Measurements from ENCODE around the gene RFC1.
"Not testable (repeated sequence)": the region's sequence is repeated elsewhere in the genome, so short reads cannot be mapped to it uniquely, and the experiment has no call there.

Gene RFC1

GRCh38 chr4:39286263-39286662 is 79.9 kb downstream of the RFC1 start:
- no peak overlapping the region for H3K4me3 ChIP-seq
- no peaks in the 10 kb centered on the region for H4K20me1 ChIP-seq
- no peak for TF ChIP-seq Cebpa-rat (IDR thresholded peaks at IDR 0.05)
- H3K9ac ChIP-seq: no peak overlapping the region
- H3K4me2 ChIP-seq: no peak overlapping the region
- no peaks in the 10 kb centered on the region for H3K27me3 ChIP-seq
- peaks cover 67% of the 10 kb centered on the region for H3K36me3 ChIP-seq
- H3K27ac ChIP-seq: no peak overlapping the region
- H3K9me3 ChIP-seq: no peaks in the 10 kb centered on the region
- H3K4me1 ChIP-seq: no peaks in the 10 kb centered on the region

GRCh38 chr4:39285853-39286252 is 80.3 kb downstream of the RFC1 start:
- no peaks in the 10 kb centered on the region for H3K27me3 ChIP-seq
- H4K20me1 ChIP-seq: no peaks in the 10 kb centered on the region
- H3K9me3 ChIP-seq: no peaks in the 10 kb centered on the region
- no peak overlapping the region for H3K4me2 ChIP-seq
- H3K9ac ChIP-seq: no peak overlapping the region
- H3K36me3 ChIP-seq: peaks cover 63% of the 10 kb centered on the region
- no peaks in the 10 kb centered on the region for H3K4me1 ChIP-seq
- no peak for TF ChIP-seq Cebpa-rat (IDR thresholded peaks at IDR 0.05)
- H3K4me3 ChIP-seq: no peak overlapping the region
- H3K27ac ChIP-seq: no peak overlapping the region

GRCh38 chr4:39285111-39285795 is 80.9 kb downstream of the RFC1 start:
- Histone ChIP-seq H3K4me3 (no peak overlapping the region), H3K4me2 (no peak overlapping the region), H3K9ac (no peak overlapping the region), H4K20me1 (no peaks in the 10 kb centered on the region), H3K36me3 (peaks cover 61% of the 10 kb centered on the region), H3K27ac (no peak overlapping the region), H3K4me1 (no peaks in the 10 kb centered on the region), H3K27me3 (no peaks in the 10 kb centered on the region), H3K9me3 (no peaks in the 10 kb centered on the region)
- TF ChIP-seq Cebpa-rat (IDR thresholded peaks at IDR 0.05): no peak

- Histone ChIP-seq H3K4me3 (no peak overlapping the region), H3K9ac (no peak overlapping the region), H3K9me3 (no peaks in the 10 kb centered on the region), H4K20me1 (no peaks in the 10 kb centered on the region), H3K27ac (no peak overlapping the region), H3K36me3 (peaks cover 46% of the 10 kb centered on the region), H3K4me1 (no peaks in the 10 kb centered on the region), H3K4me2 (no peak overlapping the region), H3K27me3 (no peaks in the 10 kb centered on the region)
- TF ChIP-seq Cebpa-rat (IDR thresholded peaks at IDR 0.05): no peak
Observed at GRCh38 chr4:39280770-39281169, 85.4 kb downstream of the RFC1 start.

- no peak overlapping the region for H3K9ac ChIP-seq
- H3K27ac ChIP-seq: no peak overlapping the region
- H3K9me3 ChIP-seq: no peaks in the 10 kb centered on the region
- peaks cover 47% of the 10 kb centered on the region for H3K36me3 ChIP-seq
- no peaks in the 10 kb centered on the region for H4K20me1 ChIP-seq
- no peak for TF ChIP-seq Cebpa-rat (IDR thresholded peaks at IDR 0.05)
- H3K27me3 ChIP-seq: no peaks in the 10 kb centered on the region
- no peaks in the 10 kb centered on the region for H3K4me1 ChIP-seq
- no peak overlapping the region for H3K4me3 ChIP-seq
- no peak overlapping the region for H3K4me2 ChIP-seq
Observed at GRCh38 chr4:39279416-39279815, 86.7 kb downstream of the RFC1 start.

GRCh38 chr4:39278476-39278875 is 87.7 kb downstream of the RFC1 start:
- Histone ChIP-seq H3K36me3 (peaks cover 57% of the 10 kb centered on the region), H3K4me2 (no peak overlapping the region), H3K27ac (no peak overlapping the region), H3K27me3 (no peaks in the 10 kb centered on the region), H3K9ac (no peak overlapping the region), H3K4me3 (no peak overlapping the region), H3K9me3 (no peaks in the 10 kb centered on the region), H3K4me1 (no peaks in the 10 kb centered on the region), H4K20me1 (no peaks in the 10 kb centered on the region)
- no peak for TF ChIP-seq Cebpa-rat (IDR thresholded peaks at IDR 0.05)

GRCh38 chr4:39277661-39278060 is 88.5 kb downstream of the RFC1 start:
- not testable (repeated sequence) for H3K9ac ChIP-seq, H3K27ac ChIP-seq, H3K4me3 ChIP-seq, H3K4me1 ChIP-seq, H3K27me3 ChIP-seq, H3K4me2 ChIP-seq, H4K20me1 ChIP-seq, H3K9me3 ChIP-seq
- H3K36me3 ChIP-seq: peaks cover 65% of the 10 kb centered on the region

- Histone ChIP-seq H3K36me3 (peaks cover 73% of the 10 kb centered on the region), H3K4me1 (no peaks in the 10 kb centered on the region), H3K27ac (no peak overlapping the region), H4K20me1 (no peaks in the 10 kb centered on the region), H3K9me3 (no peaks in the 10 kb centered on the region), H3K27me3 (no peaks in the 10 kb centered on the region), H3K4me3 (no peak overlapping the region), H3K4me2 (no peak overlapping the region), H3K9ac (no peak overlapping the region)
- TF ChIP-seq Cebpa-rat (IDR thresholded peaks at IDR 0.05): no peak
Observed at GRCh38 chr4:39274503-39274902, 91.7 kb downstream of the RFC1 start.

- no peak for TF ChIP-seq Cebpa-rat (IDR thresholded peaks at IDR 0.05)
- H3K27me3 ChIP-seq: no peaks in the 10 kb centered on the region
- H4K20me1 ChIP-seq: no peaks in the 10 kb centered on the region
- no peaks in the 10 kb centered on the region for H3K9me3 ChIP-seq
- no peak overlapping the region for H3K4me2 ChIP-seq
- H3K27ac ChIP-seq: no peak overlapping the region
- H3K36me3 ChIP-seq: peaks cover 14% of the 10 kb centered on the region
- no peaks in the 10 kb centered on the region for H3K4me1 ChIP-seq
- H3K9ac ChIP-seq: no peak overlapping the region
- H3K4me3 ChIP-seq: no peak overlapping the region
Observed at GRCh38 chr4:39263895-39264294, 102.3 kb downstream of the RFC1 start.

- Histone ChIP-seq H3K9me3 (no peaks in the 10 kb centered on the region), H3K4me3 (no peak overlapping the region), H3K4me1 (no peaks in the 10 kb centered on the region), H3K36me3 (peaks cover 26% of the 10 kb centered on the region), H3K27ac (no peak overlapping the region), H4K20me1 (no peaks in the 10 kb centered on the region), H3K4me2 (no peak overlapping the region), H3K9ac (no peak overlapping the region), H3K27me3 (no peaks in the 10 kb centered on the region)
- TF ChIP-seq Cebpa-rat (IDR thresholded peaks at IDR 0.05): no peak
Observed at GRCh38 chr4:39259571-39260330, 106.4 kb downstream of the RFC1 start.

Measured in BLaER1 (cell line).